ENCODE data around the gene COL6A6.
"Not testable (repeated sequence)": the region's sequence is repeated elsewhere in the genome, so short reads cannot be mapped to it uniquely, and the experiment has no call there.

Gene COL6A6

GRCh38 chr3:130529486-130530215 lies 12.7 kb downstream of the COL6A6 start:
- no peak for DNase-seq (ENCODE audit: low read depth)

DNA sequence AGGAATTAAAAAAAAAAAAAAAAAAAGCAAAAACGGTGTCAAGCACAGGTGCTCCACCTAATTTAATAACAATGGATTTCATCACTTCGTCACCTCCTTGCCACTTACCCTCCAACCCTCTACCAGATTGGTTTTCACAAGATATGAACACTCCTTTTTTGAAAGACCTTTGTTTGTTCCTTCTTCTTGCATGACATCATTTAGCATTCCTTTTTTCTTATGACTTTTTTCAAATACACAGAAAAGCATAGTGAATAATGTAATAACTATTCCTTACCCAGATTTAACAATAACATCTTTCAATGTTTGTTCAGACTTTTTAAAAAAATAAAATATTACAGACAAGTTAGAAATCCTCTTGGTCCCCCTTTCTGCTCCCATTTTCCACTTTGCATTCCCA lies 16.3 kb downstream of the COL6A6 start:
- DNase-seq (ENCODE audit: low read depth) = no peak

- DNase-seq (ENCODE audit: low read depth) = no peak
These were observed 20.8 kb downstream of the COL6A6 start for GRCh38 chr3:130537673-130538304.

- DNase-seq (ENCODE audit: low read depth) = no peak
These were observed 22.0 kb downstream of the COL6A6 start for GRCh38 chr3:130539005-130539404.

DNA sequence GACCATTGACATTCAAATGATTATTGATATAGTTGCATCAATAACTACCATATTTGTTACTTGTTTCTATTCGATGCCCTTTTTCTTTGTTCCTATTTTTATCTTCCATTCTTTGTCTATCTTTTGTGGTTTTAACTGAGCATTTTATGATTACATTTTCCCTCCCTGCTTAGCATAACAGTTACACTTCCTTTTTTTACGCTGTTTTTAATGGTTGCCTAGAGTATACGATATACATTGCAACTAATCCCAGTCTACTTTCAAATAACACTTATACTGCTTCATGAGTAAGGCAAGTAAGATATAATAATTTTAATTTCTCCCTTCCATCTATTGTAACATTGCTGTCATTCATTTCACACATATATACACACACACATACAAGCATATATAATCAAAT lies 26.3 kb downstream of the COL6A6 start:
- no peak for DNase-seq (ENCODE audit: low read depth)

GRCh38 chr3:130546920-130547679 lies 30.1 kb downstream of the COL6A6 start:
- no peak for DNase-seq (ENCODE audit: low read depth)

DNA sequence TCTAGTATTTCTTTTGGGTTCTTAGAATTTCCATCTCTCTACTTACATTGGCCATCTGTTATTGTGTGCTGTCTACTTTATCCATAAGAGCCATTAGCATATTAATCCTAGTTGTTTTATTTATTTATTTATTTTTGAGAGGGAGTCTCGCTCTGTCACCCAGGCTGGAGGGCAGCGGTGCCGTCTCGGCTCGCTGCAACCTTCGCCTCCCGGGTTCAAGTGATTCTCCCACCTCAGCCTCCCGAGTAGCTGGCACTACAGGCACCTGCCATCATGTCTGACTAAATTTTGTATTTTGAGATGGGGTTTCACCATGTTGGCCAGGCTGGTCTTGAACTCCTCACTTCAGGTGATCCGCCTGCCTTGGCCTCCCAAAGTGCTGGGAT lies 30.7 kb downstream of the COL6A6 start:
- DNase-seq (ENCODE audit: low read depth) = not testable (repeated sequence)

GRCh38 chr3:130548356-130548755 lies 31.4 kb downstream of the COL6A6 start:
- DNase-seq (ENCODE audit: low read depth) = no peak

DNA sequence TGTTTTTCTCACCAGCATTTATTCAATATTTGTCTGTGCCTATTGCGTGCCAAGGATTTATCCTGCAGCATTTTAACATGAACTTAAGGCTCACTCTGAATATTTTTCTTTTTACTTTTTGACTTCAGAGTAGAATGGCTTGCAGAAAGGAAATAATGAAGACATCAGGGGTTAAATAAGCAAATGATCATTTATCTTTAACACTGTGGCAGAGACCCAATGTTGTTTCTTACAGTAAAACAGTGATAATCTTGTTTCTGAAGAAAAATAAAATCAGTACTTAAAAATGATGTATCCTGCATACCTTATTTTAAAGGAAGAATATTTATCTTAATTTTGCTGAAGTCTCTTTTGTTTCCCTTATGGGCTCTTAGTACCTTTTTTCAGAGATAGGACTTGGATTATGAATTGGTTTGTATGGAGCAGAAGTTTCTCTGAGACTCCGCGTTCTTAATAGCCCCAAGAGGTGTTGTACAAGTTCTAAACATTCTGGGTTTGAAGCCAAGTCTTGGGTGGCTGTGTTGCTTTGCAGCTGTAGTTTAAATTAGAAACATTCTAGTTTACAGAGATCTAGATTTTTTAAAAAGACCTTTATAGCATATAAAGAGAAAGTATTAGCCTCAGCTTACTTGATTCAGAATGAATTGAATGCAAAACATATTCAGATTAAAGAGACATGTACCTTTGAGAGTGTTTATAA lies 40.5 kb downstream of the COL6A6 start:
- DNase-seq (ENCODE audit: low read depth) = no peak

GRCh38 chr3:130558366-130558765 lies 41.4 kb downstream of the COL6A6 start:
- DNase-seq (ENCODE audit: low read depth) = no peak

GRCh38 chr3:130565224-130565623 lies 48.2 kb downstream of the COL6A6 start:
- DNase-seq (ENCODE audit: low read depth) = no peak

Measured in HS-5 (cell line).